Measurements from ENCODE around the gene ZNF318.

DNA sequence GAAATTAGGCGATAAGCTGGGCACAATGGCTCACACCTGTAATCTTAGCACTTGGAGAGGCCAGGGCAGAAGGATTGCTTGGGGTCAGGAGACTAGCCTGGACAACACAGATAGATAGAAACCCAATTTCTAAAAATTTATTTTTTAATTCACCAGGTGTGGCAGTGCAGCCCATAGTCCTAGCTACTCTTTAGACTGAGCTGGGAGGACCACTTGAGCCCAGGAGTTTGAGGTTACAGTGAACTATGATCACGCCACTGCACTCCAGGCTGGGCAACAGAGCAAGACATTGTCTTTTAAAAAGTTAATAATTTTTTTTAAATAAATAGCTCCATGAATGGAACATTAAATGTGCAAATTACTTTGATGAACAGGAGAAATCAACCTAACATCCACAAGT, 8.2 kb downstream of the ZNF318 start:
- TF ChIP-seq, protein P1, sequence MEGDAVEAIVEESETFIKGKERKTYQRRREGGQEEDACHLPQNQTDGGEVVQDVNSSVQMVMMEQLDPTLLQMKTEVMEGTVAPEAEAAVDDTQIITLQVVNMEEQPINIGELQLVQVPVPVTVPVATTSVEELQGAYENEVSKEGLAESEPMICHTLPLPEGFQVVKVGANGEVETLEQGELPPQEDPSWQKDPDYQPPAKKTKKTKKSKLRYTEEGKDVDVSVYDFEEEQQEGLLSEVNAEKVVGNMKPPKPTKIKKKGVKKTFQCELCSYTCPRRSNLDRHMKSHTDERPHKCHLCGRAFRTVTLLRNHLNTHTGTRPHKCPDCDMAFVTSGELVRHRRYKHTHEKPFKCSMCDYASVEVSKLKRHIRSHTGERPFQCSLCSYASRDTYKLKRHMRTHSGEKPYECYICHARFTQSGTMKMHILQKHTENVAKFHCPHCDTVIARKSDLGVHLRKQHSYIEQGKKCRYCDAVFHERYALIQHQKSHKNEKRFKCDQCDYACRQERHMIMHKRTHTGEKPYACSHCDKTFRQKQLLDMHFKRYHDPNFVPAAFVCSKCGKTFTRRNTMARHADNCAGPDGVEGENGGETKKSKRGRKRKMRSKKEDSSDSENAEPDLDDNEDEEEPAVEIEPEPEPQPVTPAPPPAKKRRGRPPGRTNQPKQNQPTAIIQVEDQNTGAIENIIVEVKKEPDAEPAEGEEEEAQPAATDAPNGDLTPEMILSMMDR (conservative IDR thresholded peaks at IDR 0.05) = no peak
- no peak for TF ChIP-seq EZH2 (IDR thresholded peaks at IDR 0.05; ENCODE audit: low read depth)

Data from PC-9 (cell line).